Measurements from ENCODE around the gene VPS26A. TPM values are rescaled to one million over a fixed set of nuclear protein-coding genes. Genes with fewer than 3 reads are reported as not detected.
A peak's percentile ranks its signal among the peaks of the same experiment; 100 is the strongest.

VPS26A gene
- total and polyA plus RNA-seq, 4 donors = 24.9 to 62.5 (median 37.6) TPM

DNA sequence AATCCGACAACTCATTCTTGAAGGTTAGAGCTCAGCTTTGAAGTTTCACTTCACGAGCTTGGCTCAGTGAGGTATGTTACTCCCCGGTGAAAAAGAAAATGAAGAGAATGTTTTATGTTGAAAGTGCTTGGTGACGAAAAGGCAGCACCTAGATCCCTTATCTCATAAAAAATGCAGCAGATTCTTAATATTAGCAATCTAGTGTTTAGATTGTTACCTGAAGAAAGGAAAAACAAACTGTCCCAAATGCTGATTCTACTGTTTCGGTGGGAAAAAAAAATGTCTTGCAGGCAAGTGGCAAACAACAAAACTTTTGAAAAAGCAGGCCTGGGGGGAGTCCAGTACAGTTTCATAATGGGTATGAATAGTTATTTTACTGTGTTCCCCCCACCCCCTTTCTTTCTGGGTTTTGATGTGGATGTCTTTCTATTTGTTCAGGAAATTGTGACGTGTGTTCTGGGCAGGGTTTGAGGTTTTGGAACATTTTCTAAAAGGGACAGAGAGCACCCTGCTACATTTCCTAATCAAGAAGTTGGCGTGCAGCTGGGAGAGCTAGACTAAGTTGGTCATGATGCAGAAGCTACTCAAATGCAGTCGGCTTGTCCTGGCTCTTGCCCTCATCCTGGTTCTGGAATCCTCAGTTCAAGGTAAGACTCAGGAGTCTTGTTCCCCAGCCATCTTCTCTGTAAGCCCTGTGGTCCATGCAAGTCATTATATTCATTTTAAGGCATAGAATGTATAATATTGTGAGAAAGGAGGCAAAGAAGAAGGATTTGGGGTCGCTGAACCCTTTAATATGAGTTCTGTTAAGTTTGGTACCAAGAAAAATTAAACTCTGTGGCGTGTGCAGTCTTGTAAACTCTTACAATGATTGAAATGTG lies 36.1 kb upstream of the VPS26A start, which contains the start of gene SRGN:
Gene SRGN (plus strand): TSS at position 514 of the 881 bp plus-strand sequence. CDS start 55 bp downstream, at position 569.
- H3K4me1 ChIP-seq (ENCODE audit: control insufficient read depth in 5 of 5, insufficient read depth in 5 of 5, low read length in 5 of 5) = peaks cover 0 to 1% (median 0%) of the 10 kb centered on the region in 5 donors
- peak; percentile 81 for ATAC-seq (ENCODE audit: insufficient read depth, low FRiP score)
- DNase-seq = peak; percentile 21 to 54 (median 41)
- H3K27me3 ChIP-seq (ENCODE audit: control insufficient read depth in 3 of 3, insufficient read depth in 3 of 3, low read length in 2 of 3) = no peaks in the 10 kb centered on the region
- H3K9ac ChIP-seq (ENCODE audit: insufficient read depth in 1 of 2, low read length in 2 of 2) = peak within 1 kb of the TSS in 1 of 2 donors; percentile 28
- H3K27ac ChIP-seq (ENCODE audit: low read depth in 1 of 2, low read length in 1 of 2) = peak within 1 kb of the TSS; percentile 89 to 96
- TF ChIP-seq, protein P1, sequence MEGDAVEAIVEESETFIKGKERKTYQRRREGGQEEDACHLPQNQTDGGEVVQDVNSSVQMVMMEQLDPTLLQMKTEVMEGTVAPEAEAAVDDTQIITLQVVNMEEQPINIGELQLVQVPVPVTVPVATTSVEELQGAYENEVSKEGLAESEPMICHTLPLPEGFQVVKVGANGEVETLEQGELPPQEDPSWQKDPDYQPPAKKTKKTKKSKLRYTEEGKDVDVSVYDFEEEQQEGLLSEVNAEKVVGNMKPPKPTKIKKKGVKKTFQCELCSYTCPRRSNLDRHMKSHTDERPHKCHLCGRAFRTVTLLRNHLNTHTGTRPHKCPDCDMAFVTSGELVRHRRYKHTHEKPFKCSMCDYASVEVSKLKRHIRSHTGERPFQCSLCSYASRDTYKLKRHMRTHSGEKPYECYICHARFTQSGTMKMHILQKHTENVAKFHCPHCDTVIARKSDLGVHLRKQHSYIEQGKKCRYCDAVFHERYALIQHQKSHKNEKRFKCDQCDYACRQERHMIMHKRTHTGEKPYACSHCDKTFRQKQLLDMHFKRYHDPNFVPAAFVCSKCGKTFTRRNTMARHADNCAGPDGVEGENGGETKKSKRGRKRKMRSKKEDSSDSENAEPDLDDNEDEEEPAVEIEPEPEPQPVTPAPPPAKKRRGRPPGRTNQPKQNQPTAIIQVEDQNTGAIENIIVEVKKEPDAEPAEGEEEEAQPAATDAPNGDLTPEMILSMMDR (IDR thresholded peaks at IDR 0.05; ENCODE audit: control extremely low read depth, extremely low read depth) = no peak
- peak within 1 kb of the TSS; percentile 32 for H3K4me3 ChIP-seq
- 8 to 15% methylated on average over 10 of the region's 10 CpGs for WGBS, 2 donors
- H3K9me3 ChIP-seq (ENCODE audit: control insufficient read depth in 4 of 4, insufficient read depth in 3 of 4, low read length in 3 of 4) = no peaks in the 10 kb centered on the region
- H3K36me3 ChIP-seq (ENCODE audit: control insufficient read depth in 4 of 4, insufficient read depth in 4 of 4, low read length in 4 of 4) = no peaks in the 10 kb centered on the region

DNA sequence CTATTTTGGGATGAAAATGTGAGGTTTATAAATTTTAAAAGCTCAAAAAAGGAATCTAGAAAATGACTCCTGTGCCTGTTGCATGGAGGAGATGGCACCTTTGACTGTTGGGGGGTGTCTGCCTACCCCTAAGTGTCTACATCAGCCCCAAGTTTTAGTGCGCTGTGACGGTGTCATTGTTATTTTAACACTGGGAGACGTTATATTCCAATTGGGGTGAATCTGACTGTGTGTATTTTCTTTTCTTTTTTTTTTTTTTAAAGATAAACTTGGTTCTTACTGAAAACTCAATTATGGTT lies 35.6 kb upstream of the VPS26A start:
- no peaks in the 10 kb centered on the region for H3K36me3 ChIP-seq (ENCODE audit: control insufficient read depth in 4 of 4, insufficient read depth in 4 of 4, low read length in 4 of 4)
- no peaks in the 10 kb centered on the region for H3K27me3 ChIP-seq (ENCODE audit: control insufficient read depth in 3 of 3, insufficient read depth in 3 of 3, low read length in 2 of 3)
- ATAC-seq (ENCODE audit: insufficient read depth, low FRiP score) = no peak
- no peaks in the 10 kb centered on the region for H3K9me3 ChIP-seq (ENCODE audit: control insufficient read depth in 4 of 4, insufficient read depth in 3 of 4, low read length in 3 of 4)
- H3K4me1 ChIP-seq (ENCODE audit: control insufficient read depth in 5 of 5, insufficient read depth in 5 of 5, low read length in 5 of 5) = peaks cover 0 to 1% (median 0%) of the 10 kb centered on the region in 5 donors
- no peak for DNase-seq
- TF ChIP-seq, protein P1 (IDR thresholded peaks at IDR 0.05; ENCODE audit: control extremely low read depth, extremely low read depth) = no peak
- peak overlapping the region; percentile 89 to 96 for H3K27ac ChIP-seq (ENCODE audit: low read depth in 1 of 2, low read length in 1 of 2)
- no peak overlapping the region for H3K9ac ChIP-seq (ENCODE audit: insufficient read depth in 1 of 2, low read length in 2 of 2)
- H3K4me3 ChIP-seq = peak overlapping the region; percentile 17
- 17 to 51% methylated on average over 3 of the region's 3 CpGs for WGBS, 2 donors

DNA sequence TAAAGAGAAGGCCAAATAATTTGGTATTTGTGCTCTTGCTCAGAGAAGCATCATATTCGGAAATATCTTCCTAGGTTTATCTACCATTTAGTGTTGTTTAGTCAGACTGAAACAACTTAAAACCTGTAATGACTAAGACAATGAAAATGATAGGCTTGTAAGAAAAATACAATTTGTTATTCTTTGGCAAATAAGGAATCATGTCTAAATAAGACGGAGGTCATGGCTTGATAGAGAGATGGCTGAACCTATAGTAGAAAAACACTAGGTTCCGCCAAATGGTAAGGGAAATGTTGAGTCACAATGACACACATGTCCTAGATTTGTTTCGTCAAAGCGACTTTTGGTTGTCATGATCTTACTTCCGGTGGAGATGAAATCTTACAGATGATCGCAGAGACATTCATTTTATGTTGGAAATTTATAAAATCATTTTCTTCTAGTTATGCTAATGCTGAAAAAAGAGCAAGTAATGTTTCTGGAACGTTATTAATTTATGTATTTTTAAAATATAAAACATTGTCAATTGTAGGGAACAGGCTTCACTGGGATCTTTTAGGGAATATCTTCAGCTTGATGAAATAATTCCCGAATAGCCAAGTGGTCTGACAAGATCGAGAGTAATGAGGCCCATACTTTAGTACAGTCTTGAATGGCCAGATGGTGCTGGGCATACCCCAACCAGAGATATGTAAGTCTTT lies 35.0 kb upstream of the VPS26A start:
- ATAC-seq (ENCODE audit: insufficient read depth, low FRiP score) (no peak), DNase-seq (no peak)
- H3K9me3 ChIP-seq (ENCODE audit: control insufficient read depth in 4 of 4, insufficient read depth in 3 of 4, low read length in 3 of 4) = no peaks in the 10 kb centered on the region
- no peak overlapping the region for H3K9ac ChIP-seq (ENCODE audit: insufficient read depth in 1 of 2, low read length in 2 of 2)
- peak overlapping the region; percentile 35 to 87 for H3K27ac ChIP-seq (ENCODE audit: low read depth in 1 of 2, low read length in 1 of 2)
- H3K27me3 ChIP-seq (ENCODE audit: control insufficient read depth in 3 of 3, insufficient read depth in 3 of 3, low read length in 2 of 3) = no peaks in the 10 kb centered on the region
- H3K4me3 ChIP-seq = no peak overlapping the region
- H3K36me3 ChIP-seq (ENCODE audit: control insufficient read depth in 4 of 4, insufficient read depth in 4 of 4, low read length in 4 of 4) = no peaks in the 10 kb centered on the region
- WGBS, 2 donors = 24 to 52% methylated on average over 10 of the region's 10 CpGs
- TF ChIP-seq, protein P1 (IDR thresholded peaks at IDR 0.05; ENCODE audit: control extremely low read depth, extremely low read depth) = no peak
- peaks cover 0 to 3% (median 0%) of the 10 kb centered on the region in 5 donors for H3K4me1 ChIP-seq (ENCODE audit: control insufficient read depth in 5 of 5, insufficient read depth in 5 of 5, low read length in 5 of 5)
